BJ (cell line): Measurements from ENCODE around the gene ZNHIT3. TPM values are rescaled to one million over a fixed set of nuclear protein-coding genes. Genes with fewer than 3 reads are reported as not detected.

Experiments
- CTCF ChIA-PET: fragments of 350-600 bp; formaldehyde crosslinking; extraction: SDS; loops from one replicate; lab custom pipeline; 2021; ENCODE audit warnings: antibody characterized with exemption, inconsistent platforms; lab: Yijun Ruan, JAX
- POLR2A ChIA-PET: fragments of 300-600 bp; sonication (Branson Sonifier 250); formaldehyde crosslinking; extraction: SDS; loops from one replicate; lab custom pipeline; 2021; ENCODE audit warnings: antibody characterized with exemption; lab: Charles Lee
- DNase-seq: peaks from one replicate; pipeline ENCODE4 v3.0.0-alpha.2; 2011; ENCODE audit warnings: low read depth
- H3K27me3 ChIP-seq: 2 replicates; pipeline ENCODE4 v1.6.0; 2011; ENCODE audit warnings: low read length; ENCODE audit not compliant: control insufficient read depth, insufficient read depth
- H3K36me3 ChIP-seq: 2 replicates; pipeline ENCODE4 v1.5.1; 2011; ENCODE audit warnings: low read length; ENCODE audit not compliant: control insufficient read depth, insufficient read depth
- H3K4me3 ChIP-seq: 2 replicates; pipeline ENCODE4 v1.5.1; 2011; ENCODE audit warnings: low read depth, mild to moderate bottlenecking, control low read depth, low read length
- CTCF ChIP-seq: IDR thresholded peaks from 2 replicates; pipeline ENCODE4 v1.5.1; 2011; ENCODE audit warnings: low read depth, mild to moderate bottlenecking, control low read depth, inconsistent platforms, low read length, moderate library complexity; ENCODE audit not compliant: insufficient read depth
- polyA plus RNA-seq: library from polyadenylated mRNA; depleted of rRNA; stranded (reverse); fragments of >200 nt; gene quantifications from 2 replicates; pipeline ENCODE4 v1.2.3, GENCODE V29; 2011

The ZNHIT3 gene
- polyA plus RNA-seq, 1 experiment, result 43.6 TPM

DNA sequence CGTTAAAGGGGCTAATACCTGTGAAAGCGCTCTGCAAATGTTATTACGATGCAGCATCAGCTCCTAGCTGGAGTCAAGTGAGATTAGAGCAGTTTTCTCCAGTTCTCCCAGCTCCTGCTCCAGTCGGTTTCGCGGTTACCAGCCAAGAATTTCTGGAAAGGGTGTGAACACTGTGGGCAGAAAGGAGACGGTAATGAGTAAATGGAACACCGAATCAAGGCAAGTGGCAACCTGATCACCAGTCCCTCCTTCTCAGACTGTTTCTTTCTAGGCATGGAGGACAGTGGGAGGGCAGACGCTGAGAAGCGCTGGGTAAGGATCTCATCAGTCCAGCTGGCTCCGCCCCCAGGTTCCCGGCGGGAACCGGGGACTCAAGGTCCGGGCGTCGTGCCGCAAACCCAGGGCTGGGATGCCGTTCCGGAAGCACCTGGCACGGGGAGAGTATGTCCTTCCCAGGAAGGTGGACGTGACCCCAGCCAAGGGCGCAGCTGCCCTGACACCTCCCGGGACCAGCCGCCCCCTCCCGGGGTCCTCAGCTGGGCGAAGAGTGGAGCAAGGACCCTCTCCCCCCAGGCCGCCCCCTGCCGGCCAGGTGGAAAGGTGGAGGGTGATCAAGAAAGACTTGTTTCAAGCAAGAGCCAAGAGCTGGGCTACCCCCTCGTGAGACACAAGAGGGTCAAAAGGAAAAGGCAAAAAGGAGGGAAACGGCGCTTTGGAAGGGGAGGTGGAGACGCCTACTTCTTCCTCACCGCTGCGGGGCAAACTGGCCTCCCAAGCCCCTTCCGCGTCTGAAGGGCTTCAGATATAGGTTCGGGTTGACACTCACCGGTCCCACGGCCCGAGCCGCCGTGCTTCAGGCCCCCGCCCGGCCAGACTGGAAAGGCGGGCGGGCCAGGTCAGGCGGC lies 47.7 kb downstream of the ZNHIT3 start:
- peak; percentile 65 for TF ChIP-seq CTCF
- peaks cover 2% of the 10 kb centered on the region for H3K36me3 ChIP-seq
- H3K27me3 ChIP-seq, result no peaks in the 10 kb centered on the region
- DNase-seq, result peak; percentile 11
- ChIA-PET POLR2A (no interaction called here), CTCF (interaction anchor here (0.6 to 2.9 kb wide), 7 partner anchors 9 to 40 kb away, joined by 3 to 6 read pairs (median 3); no protein-coding TSS in a partner anchor)
- peak overlapping the region; percentile 52 for H3K4me3 ChIP-seq

DNA sequence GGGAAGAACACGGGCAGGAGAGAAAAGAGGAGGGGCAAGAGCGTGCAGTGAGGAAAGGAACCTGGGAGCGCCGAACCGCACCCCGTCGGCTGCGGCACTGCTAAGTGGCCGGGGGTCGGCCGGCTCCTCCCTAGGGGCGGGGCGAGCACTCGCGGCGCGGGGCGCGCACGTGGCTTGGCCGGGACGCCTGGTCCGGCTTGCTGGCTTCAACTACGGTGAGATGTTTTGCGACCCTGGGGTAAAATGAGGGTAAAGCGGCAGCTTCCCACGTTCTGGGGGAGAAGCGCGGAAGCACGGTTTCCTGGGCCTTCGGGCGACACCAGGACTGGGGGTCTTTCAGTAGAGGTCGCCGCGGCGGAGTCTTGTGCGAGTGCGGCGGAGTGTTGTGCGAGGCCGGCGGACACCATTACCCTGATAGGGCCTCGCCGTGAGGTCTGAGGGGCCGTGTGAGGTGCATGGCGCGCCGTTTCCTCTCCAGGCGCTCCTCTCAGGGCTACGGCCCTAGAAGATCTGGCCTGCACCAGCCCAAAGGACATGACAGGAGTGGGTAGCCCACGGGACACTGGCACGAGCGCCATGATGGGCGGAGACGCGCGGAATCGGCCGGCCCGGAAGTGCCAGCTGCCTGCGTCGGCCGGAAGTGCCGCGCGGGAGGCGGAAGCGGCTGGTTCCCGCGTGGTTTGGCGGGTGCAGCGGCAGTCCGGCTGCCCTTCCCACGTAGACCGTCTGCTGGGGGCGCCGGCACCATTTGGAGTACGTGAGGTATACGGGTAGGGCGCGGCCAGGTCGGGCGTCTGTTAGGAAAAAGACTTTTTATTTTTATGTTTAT lies 48.6 kb downstream of the ZNHIT3 start, which contains the start of the genes MYO19 and PIGW:
MYO19 (minus strand) TSS at position 29 of the 829 bp plus-strand sequence. CDS start 2,330 bp downstream, outside the sequence.
PIGW (plus strand) TSS at position 148 of the 829 bp plus-strand sequence. CDS start 2,115 bp downstream, outside the sequence.
- peak within 1 kb of the TSS; percentile 52 for H3K4me3 ChIP-seq
- ChIA-PET POLR2A (interaction anchor here (1.1 kb wide), 1 partner anchor 10 kb away, joined by 9 read pairs; the partner anchor contains the start of gene GGNBP2), CTCF (interaction anchor here (1.0 to 2.9 kb wide), 4 partner anchors 9 to 40 kb away, joined by 3 to 6 read pairs (median 3); no protein-coding TSS in a partner anchor)
- H3K36me3 ChIP-seq, result peaks cover 2% of the 10 kb centered on the region
- DNase-seq, result peak; percentile 38
- H3K27me3 ChIP-seq, result no peaks in the 10 kb centered on the region
- TF ChIP-seq CTCF, result 0 out of 2 replicates have a peak, but pooled peaks have one; percentile 10

DNA sequence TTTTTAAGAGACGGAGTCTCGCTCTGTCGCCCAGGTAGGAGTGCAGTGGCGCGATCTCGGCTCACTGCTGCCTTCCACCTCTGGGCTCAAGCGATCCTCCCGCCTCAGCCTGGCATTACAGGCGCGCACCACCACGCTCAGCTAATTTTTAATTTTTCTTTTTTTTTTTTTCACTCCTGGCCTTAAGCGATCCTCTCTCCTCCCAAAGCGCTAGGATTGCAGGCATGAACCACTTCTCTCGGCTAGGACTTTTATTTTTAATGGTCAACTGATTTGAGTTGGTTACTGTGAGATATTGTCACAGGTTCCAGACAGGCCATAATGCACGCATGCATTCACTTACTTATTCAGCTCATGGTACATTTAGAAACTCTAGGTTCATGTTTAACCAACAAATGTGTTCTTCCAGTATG lies 49.2 kb downstream of the ZNHIT3 start:
- TF ChIP-seq CTCF, result no peak
- ChIA-PET POLR2A (interaction anchor here (1.1 kb wide), 1 partner anchor 9 kb away, joined by 9 read pairs; the partner anchor contains the start of gene GGNBP2), CTCF (interaction anchor here (2.9 kb wide), 1 partner anchor 8 kb away, joined by 6 read pairs; no protein-coding TSS in a partner anchor)

GRCh38 chr17:36540696-36541095 lies 54.2 kb downstream of the ZNHIT3 start:
- H3K4me3 ChIP-seq, result no peak overlapping the region
- H3K27me3 ChIP-seq, result no peaks in the 10 kb centered on the region
- no peaks in the 10 kb centered on the region for H3K36me3 ChIP-seq
- ChIA-PET POLR2A (no interaction called here), CTCF (no interaction called here)
- TF ChIP-seq CTCF, result no peak
- no peak for DNase-seq

More for the DNA sequence above, 49.2 kb downstream of the ZNHIT3 start:
- DNase-seq, result no peak
- Histone ChIP-seq H3K27me3 (no peaks in the 10 kb centered on the region), H3K36me3 (peaks cover 2% of the 10 kb centered on the region), H3K4me3 (peak overlapping the region; percentile 52)
